ENCODE data around the gene NAGPA.
A peak's percentile ranks its signal among the peaks of the same experiment; 100 is the strongest.

NAGPA gene

DNA sequence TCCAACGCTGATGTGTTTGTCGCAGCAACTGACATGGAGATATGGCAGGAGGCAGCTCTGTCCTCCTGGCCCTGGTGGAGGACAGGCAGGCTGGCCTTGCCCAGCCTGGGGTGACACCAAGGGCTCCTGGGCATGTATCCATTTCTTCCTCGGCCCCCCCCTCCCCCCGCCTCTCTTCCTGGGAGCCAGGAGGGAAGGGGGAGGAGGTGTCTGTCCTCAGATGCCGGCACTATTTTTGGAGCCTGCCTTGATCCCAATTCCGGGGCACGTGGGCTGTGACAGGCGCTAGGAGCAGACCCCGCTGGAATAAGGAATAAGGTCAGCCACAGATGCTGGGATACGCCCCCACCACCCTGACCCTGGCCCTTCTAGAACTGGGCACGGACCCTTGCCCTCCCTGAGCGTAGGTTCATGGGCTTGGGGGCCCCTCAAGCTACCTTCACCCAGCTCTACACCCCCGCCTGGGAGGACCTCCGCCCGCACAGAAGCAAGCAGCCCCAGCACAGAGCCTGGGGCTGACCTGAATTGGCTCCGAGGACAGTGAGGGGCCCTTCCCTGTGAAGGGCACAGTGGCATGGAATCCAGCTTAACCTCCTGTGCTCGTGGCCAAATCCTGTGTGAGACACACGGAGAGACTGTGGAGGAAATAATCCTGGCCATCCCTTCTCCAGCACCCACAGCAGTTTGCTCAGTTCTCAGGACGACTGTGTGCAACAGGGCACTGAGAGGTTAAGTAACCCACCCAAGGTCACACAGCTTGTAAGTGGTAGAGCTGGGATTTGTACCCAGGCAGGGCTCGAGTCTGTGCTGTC lies 51.5 kb downstream of the NAGPA start:
- no peak overlapping the region for H3K4me3 Mint-ChIP-seq

DNA sequence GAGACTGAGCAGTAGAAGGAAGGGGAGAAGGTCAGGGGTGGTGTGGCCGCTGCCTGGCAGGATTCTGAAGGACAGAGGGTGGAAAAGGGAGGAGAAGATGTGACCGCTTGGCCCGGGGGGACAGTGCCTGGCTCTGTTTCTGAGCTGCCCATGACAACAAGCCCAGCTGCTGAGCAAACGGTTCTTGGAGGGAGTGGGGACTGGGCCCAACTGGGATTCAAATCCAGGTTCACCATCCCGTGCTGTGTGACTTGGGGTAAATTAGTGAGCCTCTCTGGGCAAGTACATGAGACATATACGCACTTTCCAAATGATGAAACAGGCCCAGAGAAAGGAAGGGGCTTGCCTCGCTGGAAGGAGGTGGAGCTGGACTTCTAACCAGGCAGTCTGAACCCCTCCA lies 52.3 kb downstream of the NAGPA start:
- H3K4me1 Mint-ChIP-seq, result no peaks in the 10 kb centered on the region
- peaks cover 41% of the 10 kb centered on the region for H3K27me3 Mint-ChIP-seq
- H3K27ac Mint-ChIP-seq, result peak overlapping the region in 1 of 2 donors; percentile 54
- DNase-seq (no peak), ATAC-seq (no peak)
- no peaks in the 10 kb centered on the region for H3K9me3 Mint-ChIP-seq
- H3K4me3 Mint-ChIP-seq, result no peak overlapping the region

More for the DNA sequence above, 51.5 kb downstream of the NAGPA start:
- ATAC-seq, result no peak
- Mint-ChIP-seq H3K27ac (no peak overlapping the region), H3K27me3 (peaks cover 49% of the 10 kb centered on the region), H3K4me1 (no peaks in the 10 kb centered on the region), H3K9me3 (no peaks in the 10 kb centered on the region)
- no peak for DNase-seq

DNA sequence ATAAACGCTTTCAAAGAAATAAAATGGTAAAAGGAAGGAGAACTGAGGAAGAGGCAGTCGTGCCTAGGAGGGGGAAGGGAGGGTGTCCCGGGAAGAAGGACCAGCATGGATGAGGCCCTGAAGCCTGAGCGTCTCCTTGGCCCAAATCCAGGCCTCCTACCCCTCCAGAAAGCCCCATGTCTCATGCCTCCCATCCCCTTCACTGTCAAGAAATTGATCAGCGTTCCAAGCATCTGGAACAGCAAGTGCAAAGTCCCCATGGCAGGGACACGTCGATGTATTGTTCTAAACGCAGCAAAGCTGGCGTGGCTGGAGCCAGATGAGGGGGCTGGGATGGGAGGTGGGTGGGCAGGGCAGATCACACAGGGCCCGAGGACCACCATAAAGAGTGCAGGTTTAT lies 53.0 kb downstream of the NAGPA start:
- ATAC-seq (no peak), DNase-seq (no peak)
- Mint-ChIP-seq H3K4me1 (no peaks in the 10 kb centered on the region), H3K9me3 (no peaks in the 10 kb centered on the region), H3K4me3 (no peak overlapping the region), H3K27ac (no peak overlapping the region), H3K27me3 (peaks cover 34% of the 10 kb centered on the region)

DNA sequence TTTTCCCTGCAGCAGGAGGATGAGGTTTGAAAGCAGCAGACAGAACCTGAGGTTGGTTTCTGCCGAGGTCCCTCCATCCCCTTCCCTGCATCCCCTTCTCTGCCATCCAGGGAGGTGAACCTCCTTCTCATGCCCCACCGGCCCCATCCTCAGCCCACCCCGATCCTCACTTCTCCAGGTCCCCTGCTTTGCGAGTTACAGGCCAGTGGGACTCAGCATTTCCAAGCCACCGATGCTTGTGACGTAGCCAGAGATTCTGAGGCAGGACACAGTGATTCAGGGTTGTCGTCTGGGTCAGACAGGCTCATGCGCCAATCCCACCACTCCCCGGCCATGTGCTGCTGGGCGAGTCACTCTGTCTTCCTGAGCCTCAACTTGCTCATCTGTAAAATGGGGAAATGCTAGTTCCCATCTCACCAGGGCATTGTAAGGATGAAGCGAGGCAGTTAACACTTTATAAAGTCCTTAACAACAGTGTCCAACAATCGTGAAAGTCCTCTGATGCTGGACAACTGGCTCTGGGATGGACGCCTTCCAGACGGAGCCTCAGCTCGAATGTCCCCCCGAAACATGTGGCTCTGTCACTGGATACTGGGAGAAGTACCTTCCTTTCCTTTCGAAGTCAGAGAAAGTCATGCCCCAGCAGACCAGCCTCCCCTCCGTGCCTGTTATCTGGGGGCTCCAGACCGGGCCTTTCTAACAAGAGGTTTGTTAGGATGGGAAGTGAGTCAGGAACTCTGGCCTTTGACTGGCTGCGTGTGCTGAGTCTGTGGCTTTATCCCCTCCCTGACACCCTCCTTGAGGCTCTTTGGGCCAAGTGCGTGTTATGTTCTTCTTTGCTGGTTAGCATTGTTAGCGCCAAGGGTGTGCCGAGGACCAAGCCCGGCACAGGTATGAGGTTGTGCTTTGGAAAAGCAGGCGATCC lies 53.7 kb downstream of the NAGPA start:
- Mint-ChIP-seq H3K4me1 (no peaks in the 10 kb centered on the region), H3K9me3 (no peaks in the 10 kb centered on the region), H3K27me3 (peaks cover 33% of the 10 kb centered on the region), H3K27ac (no peak overlapping the region), H3K4me3 (no peak overlapping the region)
- DNase-seq, result no peak
- no peak for ATAC-seq

DNA sequence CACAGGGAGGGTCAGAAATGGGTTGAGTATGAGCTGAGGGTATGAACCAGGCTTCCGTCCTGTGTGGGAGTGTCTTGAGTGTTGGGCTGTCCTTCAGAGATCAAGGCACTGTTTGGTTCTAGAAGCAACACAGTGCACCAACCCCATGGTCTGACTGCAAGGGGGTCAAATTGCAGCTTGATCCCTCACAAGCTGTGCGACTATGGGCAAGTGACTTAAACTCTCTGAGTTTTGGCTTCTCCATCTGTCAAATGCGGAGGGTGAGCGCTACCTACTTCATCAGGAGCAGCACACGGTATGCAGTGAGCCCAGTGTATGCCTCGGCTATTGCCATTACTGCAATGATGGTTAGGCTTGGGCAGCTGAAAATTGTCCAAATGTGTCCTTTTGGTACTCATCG lies 54.6 kb downstream of the NAGPA start:
- Mint-ChIP-seq H3K4me1 (no peaks in the 10 kb centered on the region), H3K27ac (no peak overlapping the region), H3K4me3 (no peak overlapping the region), H3K9me3 (no peaks in the 10 kb centered on the region), H3K27me3 (peaks cover 30% of the 10 kb centered on the region)
- ATAC-seq, result no peak
- no peak for DNase-seq

DNA sequence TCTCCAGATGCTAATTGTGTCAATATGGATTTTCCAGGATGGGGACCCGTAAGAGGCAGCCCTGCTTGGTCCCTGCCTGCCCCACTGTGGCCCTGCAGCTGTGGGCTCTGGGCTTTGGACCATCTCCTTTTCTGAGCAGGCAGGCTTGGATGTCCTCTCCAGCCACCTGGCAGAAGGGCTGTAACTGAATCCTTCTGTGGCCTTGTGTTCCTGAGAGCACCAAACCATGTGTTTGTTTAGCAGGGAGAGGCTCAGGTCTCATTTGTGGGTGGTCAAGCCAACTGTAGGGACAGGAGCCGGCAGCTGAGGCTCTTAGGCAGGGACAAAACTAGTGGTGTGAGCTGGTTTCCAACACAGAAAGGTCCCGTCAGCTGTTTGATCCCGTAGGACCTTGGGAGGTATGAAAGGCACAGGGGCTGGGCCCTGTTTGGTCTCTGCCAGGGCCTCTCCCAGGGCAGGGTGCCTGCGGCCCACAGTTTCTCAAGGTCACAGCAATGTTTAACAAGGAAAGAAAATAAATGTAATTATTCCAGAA lies 57.1 kb downstream of the NAGPA start:
- H3K27me3 Mint-ChIP-seq, result peaks cover 27% of the 10 kb centered on the region
- no peak overlapping the region for H3K4me3 Mint-ChIP-seq
- DNase-seq (no peak), ATAC-seq (no peak)
- H3K27ac Mint-ChIP-seq, result no peak overlapping the region
- H3K4me1 Mint-ChIP-seq, result peaks cover 6% of the 10 kb centered on the region
- H3K9me3 Mint-ChIP-seq, result peaks cover 0 to 5% of the 10 kb centered on the region in 2 donors

DNA sequence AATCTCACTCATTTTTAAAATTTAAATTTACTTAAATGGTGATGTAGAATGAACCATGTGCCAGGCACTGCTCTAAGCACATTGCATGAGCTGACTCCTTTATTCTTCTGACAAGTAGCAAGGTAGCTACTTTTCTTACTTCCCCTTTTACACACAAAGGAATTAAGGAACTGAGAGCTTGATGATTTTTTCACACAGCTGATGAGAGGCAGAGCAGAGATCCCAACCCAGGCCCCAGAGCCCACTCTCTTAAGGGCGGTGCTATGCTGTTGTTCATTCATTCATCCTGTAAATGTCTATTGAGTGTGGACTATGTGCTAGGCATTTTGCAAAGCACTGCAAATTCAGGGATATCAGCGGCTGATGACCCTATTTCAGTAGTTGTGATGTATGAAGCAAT lies 57.7 kb downstream of the NAGPA start:
- Mint-ChIP-seq H3K4me1 (peaks cover 6% of the 10 kb centered on the region), H3K9me3 (peaks cover 0 to 5% of the 10 kb centered on the region in 2 donors), H3K27ac (no peak overlapping the region), H3K27me3 (peaks cover 21% of the 10 kb centered on the region), H3K4me3 (no peak overlapping the region)
- DNase-seq (no peak), ATAC-seq (no peak)
